SK-N-SH (cell line): ENCODE results near the gene ARHGAP25. TPM values are rescaled to one million over a fixed set of nuclear protein-coding genes. Genes with fewer than 3 reads are reported as not detected.

Experiments used
- CTCF ChIA-PET: fragments of 300-600, 350-600 bp; formaldehyde crosslinking; extraction: SDS; loops from one replicate; lab custom pipeline; 2021; lab: Yijun Ruan, JAX
- POLR2A ChIA-PET: fragments of 350-600 bp; sonication (Branson Sonifier 250); formaldehyde crosslinking; extraction: SDS; loops from one replicate; lab custom pipeline; 2020; ENCODE audit warnings: antibody characterized with exemption, inconsistent platforms; lab: Yijun Ruan, JAX
- DNase-seq: peaks from one replicate; pipeline ENCODE4 v3.0.0; 2012
- H2AFZ ChIP-seq: fragments of 200-600 bp; sonication (generic); 2 replicates; pipeline ENCODE4 v1.8.1; 2016; ENCODE audit warnings: antibody characterized with exemption, mild to moderate bottlenecking, low read depth
- H3F3A ChIP-seq: fragments of 200-600 bp; sonication (generic); replicated peaks from 2 replicates; pipeline ENCODE3; 2016; ENCODE audit warnings: antibody characterized with exemption, mild to moderate bottlenecking; ENCODE audit not compliant: insufficient read depth
- H3K27ac ChIP-seq, 2 experiments: fragments of 200-500 bp in 1 of 2; fragments of 200-600 bp in 1 of 2; sonication (Bioruptor generic) in 1 of 2; sonication (generic), shearing (Covaris generic) in 1 of 2; 2 replicates each; pipeline versions ENCODE4 v1.5.1 to v1.6.1; 2014 to 2016; ENCODE audit warnings: low read depth in 2 of 2, inconsistent platforms in 1 of 2, low read length in 1 of 2, mild to moderate bottlenecking in 1 of 2, mixed read lengths in 1 of 2
- H3K27me3 ChIP-seq: fragments of 200-600 bp; sonication (generic), shearing (Covaris generic); 2 replicates; pipeline ENCODE4 v1.6.1; 2016; ENCODE audit warnings: mixed run types; ENCODE audit not compliant: insufficient read depth
- H3K36me3 ChIP-seq, 2 experiments: fragments of 200-500 bp in 1 of 2; fragments of 200-600 bp in 1 of 2; sonication (Bioruptor generic) in 1 of 2; sonication (generic) in 1 of 2; replicated peaks in 1 of 2; 2 replicates each; pipeline versions ENCODE3 to v1.5.1; 2014 to 2016; ENCODE audit warnings: low read length in 1 of 2, mild to moderate bottlenecking in 1 of 2; ENCODE audit not compliant: insufficient read depth in 2 of 2, control insufficient read depth in 1 of 2
- H3K4me1 ChIP-seq, 2 experiments: fragments of 200-500 bp in 1 of 2; fragments of 200-600 bp in 1 of 2; sonication (Bioruptor generic) in 1 of 2; sonication (generic), shearing (Covaris generic) in 1 of 2; 2 replicates each; pipeline versions ENCODE4 v1.5.1 to v1.6.1; 2014 to 2016; ENCODE audit warnings: low read depth in 1 of 2, low read length in 1 of 2, mixed run types in 1 of 2; ENCODE audit not compliant: insufficient read depth in 2 of 2, control insufficient read depth in 1 of 2
- H3K4me2 ChIP-seq: fragments of 200-600 bp; sonication (generic), shearing (Covaris generic); 2 replicates; pipeline ENCODE4 v1.6.1; 2017; ENCODE audit warnings: mixed run types
- H3K4me3 ChIP-seq, 2 experiments: fragments of 200-500 bp in 1 of 2; fragments of 200-600 bp in 1 of 2; sonication (Bioruptor generic) in 1 of 2; sonication (generic), shearing (Covaris generic) in 1 of 2; 2 replicates each; pipeline versions ENCODE4 v1.5.1 to v1.8.1; 2014 to 2016; ENCODE audit warnings: low read depth in 2 of 2, inconsistent platforms in 1 of 2, low read length in 1 of 2, mild to moderate bottlenecking in 1 of 2, mixed read lengths in 1 of 2, moderate library complexity in 1 of 2
- H3K79me2 ChIP-seq: fragments of 200-600 bp; sonication (generic); 2 replicates; pipeline ENCODE4 v1.8.1; 2017; ENCODE audit warnings: mild to moderate bottlenecking; ENCODE audit not compliant: insufficient read depth
- H3K9ac ChIP-seq: fragments of 200-600 bp; sonication (generic); 2 replicates; pipeline ENCODE4 v1.6.1; 2017; ENCODE audit warnings: mixed run types
- H3K9me2 ChIP-seq: fragments of 200-600 bp; sonication (generic); 2 replicates; pipeline ENCODE4 v1.6.1; 2017; ENCODE audit warnings: mixed run types
- H3K9me3 ChIP-seq: fragments of 200-600 bp; sonication (generic); 2 replicates; pipeline ENCODE4 v1.6.1; 2017; ENCODE audit warnings: mixed run types, mild to moderate bottlenecking, moderate library complexity
- H4K20me1 ChIP-seq: fragments of 200-600 bp; sonication (generic); 2 replicates; pipeline ENCODE4 v1.6.1; 2017; ENCODE audit warnings: mild to moderate bottlenecking, mixed run types; ENCODE audit not compliant: insufficient read depth
- CHD2 ChIP-seq: fragments of 150-350 bp; IDR thresholded peaks from 2 replicates; pipeline ENCODE4 v1.6.1; 2018; ENCODE audit warnings: low read length; ENCODE audit not compliant: partially characterized antibody
- ELF1 ChIP-seq: IDR thresholded peaks from 2 replicates; pipeline ENCODE4 v1.4.0; 2012
- FOSL2 ChIP-seq: IDR thresholded peaks from 2 replicates; pipeline ENCODE4 v1.4.0; 2012; ENCODE audit warnings: low read depth, mild to moderate bottlenecking, moderate library complexity, borderline replicate concordance
- FOXJ3 ChIP-seq: sonication (generic); formaldehyde crosslinking; IDR thresholded peaks from 2 replicates; pipeline ENCODE4 v1.5.1; 2020; ENCODE audit warnings: mild to moderate bottlenecking, missing genetic modification reagents
- FOXM1 ChIP-seq: IDR thresholded peaks from 2 replicates; pipeline ENCODE4 v1.4.0; 2012; ENCODE audit warnings: low read depth, mild to moderate bottlenecking
- GABPA ChIP-seq: IDR thresholded peaks from 2 replicates; pipeline ENCODE4 v1.4.0; 2012; ENCODE audit warnings: low read depth, mild to moderate bottlenecking
- GATA2 ChIP-seq: sonication (generic); formaldehyde crosslinking; IDR thresholded peaks from 2 replicates; pipeline ENCODE4 v1.5.0; 2020; ENCODE audit warnings: mild to moderate bottlenecking, missing genetic modification reagents
- JUND ChIP-seq: IDR thresholded peaks from 2 replicates; pipeline ENCODE4 v1.4.0; 2012
- MEF2A ChIP-seq: IDR thresholded peaks from 2 replicates; pipeline ENCODE4 v1.4.0; 2012; ENCODE audit warnings: low read depth, borderline replicate concordance
- MXI1 ChIP-seq: IDR thresholded peaks from 2 replicates; pipeline ENCODE4 v1.6.1; 2012; ENCODE audit warnings: mild to moderate bottlenecking, low read depth, low read length, improper control_type of control experiment
- NFIC ChIP-seq: IDR thresholded peaks from 2 replicates; pipeline ENCODE4 v1.4.0; 2012; ENCODE audit warnings: borderline replicate concordance
- POLR2AphosphoS5 ChIP-seq: IDR thresholded peaks from 2 replicates; pipeline ENCODE4 v1.6.1; 2012; ENCODE audit warnings: low read depth, low read length
- RAD21 ChIP-seq: IDR thresholded peaks from 2 replicates; pipeline ENCODE4 v1.6.1; 2012; ENCODE audit warnings: mild to moderate bottlenecking, low read length
- RCOR1 ChIP-seq: fragments of 150-350 bp; IDR thresholded peaks from 2 replicates; pipeline ENCODE4 v1.6.1; 2017; ENCODE audit warnings: antibody characterized with exemption, low read length
- RFX5 ChIP-seq: IDR thresholded peaks from 2 replicates; pipeline ENCODE4 v1.6.1; 2012; ENCODE audit warnings: mild to moderate bottlenecking, improper control_type of control experiment, low read length
- SMC3 ChIP-seq: IDR thresholded peaks from 2 replicates; pipeline ENCODE4 v1.6.1; 2012; ENCODE audit warnings: low read depth, low read length, improper control_type of control experiment
- USF1 ChIP-seq: IDR thresholded peaks from 2 replicates; pipeline ENCODE4 v1.4.0; 2012; ENCODE audit warnings: low read depth, borderline replicate concordance
- YY1 ChIP-seq: IDR thresholded peaks from 2 replicates; pipeline ENCODE4 v1.4.0; 2012; ENCODE audit warnings: low read depth, mild to moderate bottlenecking
- whole genome bisulfite sequencing: methylation state at CpG from one replicate; pipeline ENCODE4 v1.1.6; 2017; ENCODE audit warnings: low lambda C conversion rate; 5-methylcytosine and 5-hydroxymethylcytosine counted together
- polyA plus RNA-seq, 3 experiments: library from polyadenylated mRNA; depleted of rRNA; stranded (reverse); fragments of >200 nt; gene quantifications; 2 replicates each; pipeline ENCODE4 v1.2.3, GENCODE V29; 2012
- TF ChIP-seq, protein P1 (sequence below): fragments of 150-350 bp; IDR thresholded peaks from 2 replicates; pipeline ENCODE4 v1.6.1; 2017; ENCODE audit warnings: antibody characterized with exemption, low read length, low read depth, borderline replicate concordance
- TF ChIP-seq, protein P2 (sequence below): fragments of 200-600 bp; sonication (generic); IDR thresholded peaks from 2 replicates; pipeline ENCODE4 v1.6.1; 2017; ENCODE audit warnings: antibody characterized with exemption, mild to moderate bottlenecking, moderate library complexity

ARHGAP25 gene
- polyA plus RNA-seq, 1 of the 3 experiments (the other 2 are of a cell fraction): not detected

DNA sequence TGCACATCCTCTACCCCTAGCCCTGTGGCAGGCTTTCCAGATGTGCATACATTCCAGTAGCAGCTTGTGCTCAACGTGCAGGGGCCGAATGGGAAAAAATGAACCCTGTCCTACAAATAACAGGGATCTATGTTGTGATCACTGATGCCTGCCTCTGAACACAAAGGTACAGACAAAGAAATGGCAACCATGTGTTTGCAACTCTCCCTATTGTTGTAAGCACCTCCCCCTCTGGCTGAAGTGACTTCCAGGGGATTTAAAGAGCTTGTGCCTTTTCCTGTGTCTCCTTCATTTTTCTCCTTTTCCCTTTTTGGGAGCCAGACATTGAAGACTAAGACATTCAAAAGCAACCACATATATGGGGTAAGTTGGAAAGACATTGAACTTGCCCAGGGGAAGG, 21.6 kb downstream of the ARHGAP25 start:
- H3K4me3 ChIP-seq: no peak overlapping the region
- 83% methylated on average over 2 of the region's 2 CpGs for WGBS
- DNase-seq: no peak
- H4K20me1 ChIP-seq: no peaks in the 10 kb centered on the region
- no peak for TF ChIP-seq MEF2A
- TF ChIP-seq RAD21: no peak
- no peak for TF ChIP-seq FOXM1
- TF ChIP-seq FOXJ3 (CRISPR knock-in tag): no peak
- no peak for TF ChIP-seq USF1
- TF ChIP-seq NFIC: no peak
- TF ChIP-seq, protein P1, sequence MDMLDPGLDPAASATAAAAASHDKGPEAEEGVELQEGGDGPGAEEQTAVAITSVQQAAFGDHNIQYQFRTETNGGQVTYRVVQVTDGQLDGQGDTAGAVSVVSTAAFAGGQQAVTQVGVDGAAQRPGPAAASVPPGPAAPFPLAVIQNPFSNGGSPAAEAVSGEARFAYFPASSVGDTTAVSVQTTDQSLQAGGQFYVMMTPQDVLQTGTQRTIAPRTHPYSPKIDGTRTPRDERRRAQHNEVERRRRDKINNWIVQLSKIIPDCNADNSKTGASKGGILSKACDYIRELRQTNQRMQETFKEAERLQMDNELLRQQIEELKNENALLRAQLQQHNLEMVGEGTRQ: no peak
- no peak for TF ChIP-seq JUND
- no peak for TF ChIP-seq POLR2AphosphoS5
- no peaks in the 10 kb centered on the region for H3K9me3 ChIP-seq
- H3K9me2 ChIP-seq: no peaks in the 10 kb centered on the region
- no peak overlapping the region for H3K9ac ChIP-seq
- H3K27ac ChIP-seq: no peak overlapping the region
- ChIA-PET CTCF (interaction anchor here (0.8 to 19.0 kb wide), 4 partner anchors 47 to 293 kb away, joined by 3 to 245 read pairs (median 16); no protein-coding TSS in a partner anchor), POLR2A (no interaction called here)
- no peak overlapping the region for H3K4me2 ChIP-seq
- H3K79me2 ChIP-seq: no peaks in the 10 kb centered on the region
- H3K36me3 ChIP-seq: no peaks in the 10 kb centered on the region
- no peaks in the 10 kb centered on the region for H3F3A ChIP-seq
- no peaks in the 10 kb centered on the region for H3K4me1 ChIP-seq
- H3K27me3 ChIP-seq: no peaks in the 10 kb centered on the region
- no peak overlapping the region for H2AFZ ChIP-seq

DNA sequence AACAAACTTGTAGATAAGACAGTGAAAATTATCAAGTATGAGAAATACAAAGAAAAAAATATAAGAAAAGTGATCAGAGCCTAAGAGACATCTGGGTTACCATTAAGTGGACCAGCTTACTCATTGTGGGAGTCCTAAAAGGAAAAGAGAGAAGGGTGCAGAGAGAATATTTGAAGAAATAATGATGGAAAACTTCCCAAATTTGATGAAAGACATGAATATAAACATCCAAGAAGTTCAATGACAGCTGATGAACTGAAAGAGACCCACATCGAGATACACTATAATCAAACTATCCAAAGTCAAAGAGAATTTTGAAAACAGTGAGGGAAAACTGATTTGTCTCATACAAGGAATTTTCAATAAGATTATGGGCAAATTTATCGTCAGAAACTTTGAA, 22.5 kb downstream of the ARHGAP25 start:
- POLR2A ChIA-PET: no interaction called here
- no peaks in the 10 kb centered on the region for H3K4me1 ChIP-seq
- no peak overlapping the region for H3K4me2 ChIP-seq
- DNase-seq: no peak
- H3F3A ChIP-seq: no peaks in the 10 kb centered on the region
- TF ChIP-seq, protein P1: no peak
- TF ChIP-seq GATA2 (CRISPR knock-in tag): no peak
- TF ChIP-seq RCOR1: no peak
- TF ChIP-seq CHD2: no peak
- no peak for TF ChIP-seq GABPA
- no peak for TF ChIP-seq RFX5
- TF ChIP-seq MXI1: no peak
- no peak for TF ChIP-seq FOSL2
- TF ChIP-seq MEF2A: no peak
- no peak for TF ChIP-seq ELF1
- TF ChIP-seq JUND: no peak
- TF ChIP-seq YY1: no peak
- no peak for TF ChIP-seq POLR2AphosphoS5
- TF ChIP-seq, protein P2, sequence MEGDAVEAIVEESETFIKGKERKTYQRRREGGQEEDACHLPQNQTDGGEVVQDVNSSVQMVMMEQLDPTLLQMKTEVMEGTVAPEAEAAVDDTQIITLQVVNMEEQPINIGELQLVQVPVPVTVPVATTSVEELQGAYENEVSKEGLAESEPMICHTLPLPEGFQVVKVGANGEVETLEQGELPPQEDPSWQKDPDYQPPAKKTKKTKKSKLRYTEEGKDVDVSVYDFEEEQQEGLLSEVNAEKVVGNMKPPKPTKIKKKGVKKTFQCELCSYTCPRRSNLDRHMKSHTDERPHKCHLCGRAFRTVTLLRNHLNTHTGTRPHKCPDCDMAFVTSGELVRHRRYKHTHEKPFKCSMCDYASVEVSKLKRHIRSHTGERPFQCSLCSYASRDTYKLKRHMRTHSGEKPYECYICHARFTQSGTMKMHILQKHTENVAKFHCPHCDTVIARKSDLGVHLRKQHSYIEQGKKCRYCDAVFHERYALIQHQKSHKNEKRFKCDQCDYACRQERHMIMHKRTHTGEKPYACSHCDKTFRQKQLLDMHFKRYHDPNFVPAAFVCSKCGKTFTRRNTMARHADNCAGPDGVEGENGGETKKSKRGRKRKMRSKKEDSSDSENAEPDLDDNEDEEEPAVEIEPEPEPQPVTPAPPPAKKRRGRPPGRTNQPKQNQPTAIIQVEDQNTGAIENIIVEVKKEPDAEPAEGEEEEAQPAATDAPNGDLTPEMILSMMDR: no peak
- no peak for TF ChIP-seq SMC3
- H3K9me3 ChIP-seq: no peaks in the 10 kb centered on the region
- no peak overlapping the region for H3K27ac ChIP-seq
- H3K79me2 ChIP-seq: no peaks in the 10 kb centered on the region
- no peak overlapping the region for H3K9ac ChIP-seq
- no peaks in the 10 kb centered on the region for H4K20me1 ChIP-seq
- no peaks in the 10 kb centered on the region for H3K27me3 ChIP-seq
- WGBS: 48% methylated on average over 2 of the region's 2 CpGs
- no peaks in the 10 kb centered on the region for H3K9me2 ChIP-seq
- no peak overlapping the region for H2AFZ ChIP-seq
- no peak overlapping the region for H3K4me3 ChIP-seq
- H3K36me3 ChIP-seq: no peaks in the 10 kb centered on the region
- CTCF ChIA-PET: interaction anchor here (1.0 to 19.0 kb wide), 7 partner anchors 12 to 316 kb away, joined by 3 to 245 read pairs (median 3); no protein-coding TSS in a partner anchor
